Right lobe of liver (tissue), 4 donors: ENCODE data around the gene TARBP1.

Source experiments
- CTCF ChIP-seq, 4 donors: fragments of 200-600 bp in 3 of 4; fragments of 450-650 bp in 1 of 4; IDR thresholded peaks; one replicate each; pipeline versions ENCODE4 v1.5.1 to v1.8.0; 2016 to 2022; ENCODE audit warnings: antibody characterized with exemption in 4 of 4, mild to moderate bottlenecking in 2 of 4
- POLR2A ChIP-seq: fragments of 450-650 bp; IDR thresholded peaks from one replicate; pipeline ENCODE4 v1.6.1; 2017; ENCODE audit warnings: antibody characterized with exemption, mild to moderate bottlenecking
- donor health status: DM: no; HTN: no; CAD: no.
- donor health status: DM: no; HTN: no; CAD: no.
- donor health status: DM: no; HTN: yes; CAD: no.

GRCh38 chr1:234526922-234527321 lies 47.9 kb upstream of the TARBP1 start:
- TF ChIP-seq CTCF (IDR thresholded peaks at IDR 0.05) (no peak), POLR2A (no peak)
